AG04449 (cell line): Measurements from ENCODE around the gene ZNF750.

Source experiments
- CTCF ChIA-PET: fragments of 350-600 bp; formaldehyde crosslinking; extraction: SDS; loops from one replicate; lab custom pipeline; 2021; ENCODE audit warnings: antibody characterized with exemption; lab: Yijun Ruan, JAX
- POLR2A ChIA-PET: fragments of 400-600, 350-600 bp; formaldehyde crosslinking; extraction: SDS; loops from one replicate; lab custom pipeline; 2020; ENCODE audit warnings: antibody characterized with exemption, inconsistent platforms; lab: Yijun Ruan, JAX
- DNase-seq: peaks from one replicate; pipeline ENCODE4 v3.0.0-alpha.2; 2010; ENCODE audit warnings: low read depth, low spot score
- H3K4me3 ChIP-seq: 2 replicates; pipeline ENCODE4 v1.5.1; 2011; ENCODE audit warnings: low read depth, mild to moderate bottlenecking, control low read depth, low read length
- CTCF ChIP-seq: IDR thresholded peaks from one replicate; pipeline ENCODE4 v1.5.1; 2011; ENCODE audit warnings: mild to moderate bottlenecking, moderate library complexity, low read length, control low read depth, inconsistent platforms; ENCODE audit not compliant: insufficient read depth; ENCODE audit errors: missing control alignments

ZNF750 gene

GRCh38 chr17:82820278-82821251 lies 19.3 kb downstream of the ZNF750 start:
- no peak for DNase-seq
- POLR2A ChIA-PET = no interaction called here
- CTCF ChIA-PET = no interaction called here

GRCh38 chr17:82817947-82818346 lies 21.9 kb downstream of the ZNF750 start:
- TF ChIP-seq CTCF = no peak
- ChIA-PET CTCF (interaction anchor here (0.6 to 1.4 kb wide), 4 partner anchors 16 to 96 kb away, joined by 3 to 4 read pairs (median 3); no protein-coding TSS in a partner anchor), POLR2A (interaction anchor here (0.7 kb wide), 1 partner anchor 18 kb away, joined by 3 read pairs; no protein-coding TSS in a partner anchor)

More at GRCh38 chr17:82820278-82821251, 19.3 kb downstream of the ZNF750 start:
- TF ChIP-seq CTCF = no peak
- H3K4me3 ChIP-seq = no peak overlapping the region

GRCh38 chr17:82816358-82816757 lies 23.5 kb downstream of the ZNF750 start:
- TF ChIP-seq CTCF = no peak
- no peak for DNase-seq
- ChIA-PET CTCF (interaction anchor here (1.4 kb wide), 1 partner anchor 98 kb away, joined by 3 read pairs; no protein-coding TSS in a partner anchor), POLR2A (no interaction called here)
- H3K4me3 ChIP-seq = no peak overlapping the region

More at GRCh38 chr17:82817947-82818346, 21.9 kb downstream of the ZNF750 start:
- no peak for DNase-seq
- H3K4me3 ChIP-seq = no peak overlapping the region

GRCh38 chr17:82815790-82816305 lies 24.0 kb downstream of the ZNF750 start:
- CTCF ChIA-PET = no interaction called here
- no peak overlapping the region for H3K4me3 ChIP-seq
- no peak for DNase-seq
- TF ChIP-seq CTCF = no peak
- POLR2A ChIA-PET = no interaction called here

GRCh38 chr17:82815354-82815753 lies 24.5 kb downstream of the ZNF750 start:
- DNase-seq = no peak
- ChIA-PET CTCF (no interaction called here), POLR2A (no interaction called here)
- no peak for TF ChIP-seq CTCF
- H3K4me3 ChIP-seq = no peak overlapping the region

- POLR2A ChIA-PET = no interaction called here
- H3K4me3 ChIP-seq = no peak overlapping the region
- no peak for TF ChIP-seq CTCF
- CTCF ChIA-PET = no interaction called here
- no peak for DNase-seq
Observed at GRCh38 chr17:82814834-82815233, 25.0 kb downstream of the ZNF750 start.
